CD14-positive monocyte (primary cell): Measurements from ENCODE around the gene STXBP5. TPM values are rescaled to one million over a fixed set of nuclear protein-coding genes. Genes with fewer than 3 reads are reported as not detected.

Source experiments
- DNase-seq, 3 donors: peaks; one replicate each; pipeline ENCODE4 v3.0.0-alpha.2; 2011 to 2022
- H2AFZ ChIP-seq: 2 replicates; pipeline ENCODE4 v1.6.0; 2012; ENCODE audit warnings: mild to moderate bottlenecking, low read depth, low read length, inconsistent platforms; ENCODE audit not compliant: insufficient read depth, poor library complexity, severe bottlenecking
- H3K27ac ChIP-seq, 2 donors: 1 replicate in 1 of 2; 2 replicates in 1 of 2; pipeline ENCODE4 v1.5.1; 2012 to 2013; ENCODE audit warnings: low read length in 2 of 2, control low read depth in 1 of 2, inconsistent platforms in 1 of 2, low read depth in 1 of 2, mild to moderate bottlenecking in 1 of 2
- H3K27me3 ChIP-seq, 2 donors: one replicate each; pipeline versions ENCODE4 v1.6.0 to v1.6.1; 2011 to 2013; ENCODE audit warnings: low read length in 2 of 2; ENCODE audit not compliant: control insufficient read depth in 2 of 2, insufficient read depth in 2 of 2
- H3K36me3 ChIP-seq, 2 donors: replicated peaks in 1 of 2; 1 replicate in 1 of 2; 2 replicates in 1 of 2; pipeline versions ENCODE4 v1.5.1 to v1.6.1; 2012 to 2013; ENCODE audit warnings: low read length in 2 of 2, control low read depth in 1 of 2, inconsistent platforms in 1 of 2, mild to moderate bottlenecking in 1 of 2; ENCODE audit not compliant: insufficient read depth in 2 of 2, control insufficient read depth in 1 of 2
- H3K4me1 ChIP-seq, 2 donors: 1 replicate in 1 of 2; 2 replicates in 1 of 2; pipeline versions ENCODE4 v1.5.1 to v1.6.1; 2012 to 2013; ENCODE audit warnings: low read length in 2 of 2, control low read depth in 1 of 2, inconsistent platforms in 1 of 2, mild to moderate bottlenecking in 1 of 2, moderate library complexity in 1 of 2; ENCODE audit not compliant: insufficient read depth in 2 of 2, control insufficient read depth in 1 of 2
- H3K4me2 ChIP-seq: replicated peaks from 2 replicates; pipeline ENCODE3; 2012; ENCODE audit warnings: low read length, moderate library complexity, mild to moderate bottlenecking; ENCODE audit not compliant: poor library complexity, severe bottlenecking; ENCODE audit errors: extremely low read depth
- H3K4me3 ChIP-seq, 3 experiments: fragments of 200-600 bp in 1 of 3; sonication (generic) in 1 of 3; replicated peaks in 1 of 3; 1 replicate in 2 of 3; 2 replicates in 1 of 3; pipeline ENCODE4 v1.5.1; 2011 to 2013; ENCODE audit warnings: low read length in 3 of 3, mild to moderate bottlenecking in 3 of 3, control low read depth in 2 of 3, low read depth in 2 of 3, inconsistent platforms in 1 of 3, moderate library complexity in 1 of 3
- H3K79me2 ChIP-seq: 2 replicates; pipeline ENCODE4 v1.6.0; 2012; ENCODE audit warnings: mild to moderate bottlenecking, control low read depth, inconsistent platforms, low read length, moderate library complexity; ENCODE audit not compliant: insufficient read depth
- H3K9ac ChIP-seq: 2 replicates; pipeline ENCODE4 v1.6.0; 2017; ENCODE audit warnings: low read length, mild to moderate bottlenecking; ENCODE audit not compliant: insufficient read depth, poor library complexity, severe bottlenecking
- H3K9me3 ChIP-seq, 2 donors: replicated peaks in 1 of 2; 1 replicate in 1 of 2; 2 replicates in 1 of 2; pipeline versions ENCODE4 v1.5.1 to v1.6.1; 2012 to 2013; ENCODE audit warnings: low read length in 2 of 2, control low read depth in 1 of 2; ENCODE audit not compliant: control insufficient read depth in 1 of 2, insufficient read depth in 1 of 2
- H4K20me1 ChIP-seq: 2 replicates; pipeline ENCODE4 v1.6.0; 2012; ENCODE audit warnings: mild to moderate bottlenecking, low read length, control low read depth, moderate library complexity; ENCODE audit not compliant: insufficient read depth
- H3K27ac Mint-ChIP-seq, 7 donors: one replicate each; pipeline ENCODE4 v1.8.0; 2020; ENCODE audit warnings: mild to moderate bottlenecking in 7 of 7, mixed read lengths in 7 of 7, moderate library complexity in 6 of 7, inconsistent platforms in 2 of 7
- H3K27me3 Mint-ChIP-seq, 3 donors: one replicate each; pipeline ENCODE4 v1.8.0; 2021 to 2022; ENCODE audit warnings: low read depth in 3 of 3, mild to moderate bottlenecking in 3 of 3, mixed read lengths in 3 of 3, moderate library complexity in 3 of 3, inconsistent platforms in 1 of 3
- H3K36me3 Mint-ChIP-seq, 2 donors: one replicate each; pipeline ENCODE4 v1.8.0; 2020; ENCODE audit warnings: mixed read lengths in 2 of 2, inconsistent platforms in 1 of 2, mild to moderate bottlenecking in 1 of 2
- H3K4me1 Mint-ChIP-seq: one replicate; pipeline ENCODE4 v1.8.0; 2020; ENCODE audit warnings: mild to moderate bottlenecking, mixed read lengths
- H3K4me3 Mint-ChIP-seq, 2 donors: one replicate each; pipeline ENCODE4 v1.8.0; 2020; ENCODE audit warnings: mild to moderate bottlenecking in 2 of 2, mixed read lengths in 2 of 2, moderate library complexity in 1 of 2
- H3K9me3 Mint-ChIP-seq, 7 donors: one replicate each; pipeline ENCODE4 v1.8.0; 2020 to 2022; ENCODE audit warnings: mixed read lengths in 7 of 7, mild to moderate bottlenecking in 6 of 7, moderate library complexity in 6 of 7, inconsistent platforms in 2 of 7
- WGBS: methylation state at CpG from one replicate; pipeline ENCODE4 v1.1.5; 2013; ENCODE audit warnings: missing lambda C conversion rate; ENCODE audit not compliant: insufficient coverage; 5-methylcytosine and 5-hydroxymethylcytosine counted together
- intact Hi-C, 2 donors: fragments of 100-400 bp; cut with micrococcal nuclease; formaldehyde crosslinking; loops; one replicate each; pipeline versions ENCODE4 v1.15.0 to v1.15.1; 2023
- polyA plus RNA-seq, 3 donors: library from polyadenylated mRNA; depleted of rRNA in 1 of 3; unstranded in 2 of 3; stranded (reverse) in 1 of 3; fragments of 300-500 nt in 2 of 3; fragments of >200 nt in 1 of 3; fragmentation: Illumina TruSeq in 2 of 3; gene quantifications; 1 replicate in 2 of 3; 2 replicates in 1 of 3; pipeline ENCODE4 v1.2.3, GENCODE V29; 2012 to 2021
- TF ChIP-seq, protein P1 (sequence below): fragments of 200-600 bp; IDR thresholded peaks from one replicate; pipeline ENCODE4 v1.8.0; 2022; ENCODE audit warnings: antibody characterized with exemption, mild to moderate bottlenecking

The STXBP5 gene
- polyA plus RNA-seq, 3 donors, result 1.5 to 8.8 (median 2.0) TPM

DNA sequence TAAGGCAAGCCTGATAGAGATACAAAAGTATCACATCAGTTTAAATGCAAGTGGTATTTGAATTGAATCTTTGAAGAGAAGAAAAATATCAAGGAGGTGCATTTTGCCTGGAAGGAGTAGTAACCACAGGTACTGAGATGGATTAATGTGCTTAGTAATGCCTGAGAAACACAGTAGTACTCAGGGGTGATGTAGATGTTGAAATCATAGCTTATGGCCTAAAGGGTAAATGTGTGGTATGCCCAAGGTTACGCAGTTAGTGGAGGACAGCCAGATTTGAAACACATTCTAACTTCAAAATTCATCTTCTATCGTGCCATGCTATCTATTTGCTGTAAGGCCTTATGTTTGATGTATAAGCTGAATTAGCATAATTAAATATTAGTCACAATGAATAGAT lies 55.9 kb downstream of the STXBP5 start:
- Mint-ChIP-seq H3K4me3 (no peak overlapping the region), H3K9me3 (no peaks in the 10 kb centered on the region), H3K27me3 (peaks cover 0 to 1% (median 0%) of the 10 kb centered on the region in 3 donors), H3K36me3 (peaks cover 8 to 18% of the 10 kb centered on the region in 2 donors), H3K4me1 (peaks cover 3% of the 10 kb centered on the region), H3K27ac (no peak overlapping the region)
- no peak overlapping the region for H3K27ac ChIP-seq
- intact Hi-C loops, result no loop called here
- TF ChIP-seq, protein P1, sequence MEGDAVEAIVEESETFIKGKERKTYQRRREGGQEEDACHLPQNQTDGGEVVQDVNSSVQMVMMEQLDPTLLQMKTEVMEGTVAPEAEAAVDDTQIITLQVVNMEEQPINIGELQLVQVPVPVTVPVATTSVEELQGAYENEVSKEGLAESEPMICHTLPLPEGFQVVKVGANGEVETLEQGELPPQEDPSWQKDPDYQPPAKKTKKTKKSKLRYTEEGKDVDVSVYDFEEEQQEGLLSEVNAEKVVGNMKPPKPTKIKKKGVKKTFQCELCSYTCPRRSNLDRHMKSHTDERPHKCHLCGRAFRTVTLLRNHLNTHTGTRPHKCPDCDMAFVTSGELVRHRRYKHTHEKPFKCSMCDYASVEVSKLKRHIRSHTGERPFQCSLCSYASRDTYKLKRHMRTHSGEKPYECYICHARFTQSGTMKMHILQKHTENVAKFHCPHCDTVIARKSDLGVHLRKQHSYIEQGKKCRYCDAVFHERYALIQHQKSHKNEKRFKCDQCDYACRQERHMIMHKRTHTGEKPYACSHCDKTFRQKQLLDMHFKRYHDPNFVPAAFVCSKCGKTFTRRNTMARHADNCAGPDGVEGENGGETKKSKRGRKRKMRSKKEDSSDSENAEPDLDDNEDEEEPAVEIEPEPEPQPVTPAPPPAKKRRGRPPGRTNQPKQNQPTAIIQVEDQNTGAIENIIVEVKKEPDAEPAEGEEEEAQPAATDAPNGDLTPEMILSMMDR, result no peak
- no peaks in the 10 kb centered on the region for H3K9me3 ChIP-seq
- H3K79me2 ChIP-seq, result no peaks in the 10 kb centered on the region
- no peak overlapping the region for H3K4me3 ChIP-seq
- H3K27me3 ChIP-seq, result no peaks in the 10 kb centered on the region
- no peak overlapping the region for H3K9ac ChIP-seq
- H3K36me3 ChIP-seq, result peaks cover 9 to 10% of the 10 kb centered on the region in 2 donors
- no peak overlapping the region for H2AFZ ChIP-seq
- DNase-seq, result no peak
- H3K4me2 ChIP-seq, result no peak overlapping the region
- no CpG with 5 or more reads among the region's 2 CpGs for WGBS
- no peaks in the 10 kb centered on the region for H3K4me1 ChIP-seq
- no peaks in the 10 kb centered on the region for H4K20me1 ChIP-seq

DNA sequence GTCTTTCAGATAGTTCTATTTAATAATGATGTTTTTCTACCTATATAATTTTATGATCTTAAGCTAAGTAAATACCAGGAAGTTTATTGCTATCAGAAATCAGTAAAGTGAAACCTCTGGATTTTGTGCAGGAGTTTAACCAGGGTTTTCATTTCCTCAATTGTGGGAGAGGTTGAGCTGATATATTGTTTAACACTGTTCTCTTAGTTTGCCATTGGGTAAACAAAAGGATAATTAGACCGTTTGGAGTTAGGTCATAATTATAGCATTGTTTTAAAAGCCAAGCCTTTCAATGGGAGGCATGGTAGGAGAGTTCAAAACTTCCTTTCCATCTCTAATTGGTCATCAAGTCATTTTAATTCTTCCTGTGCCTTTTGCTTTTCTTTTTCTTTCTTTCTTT lies 58.7 kb downstream of the STXBP5 start:
- H3K27ac ChIP-seq, result no peak overlapping the region
- H3K27me3 ChIP-seq, result no peaks in the 10 kb centered on the region
- peaks cover 15 to 37% of the 10 kb centered on the region in 2 donors for H3K36me3 ChIP-seq
- H3K79me2 ChIP-seq, result no peaks in the 10 kb centered on the region
- Mint-ChIP-seq H3K4me1 (peaks cover 3% of the 10 kb centered on the region), H3K27me3 (peaks cover 0 to 1% (median 0%) of the 10 kb centered on the region in 3 donors), H3K36me3 (peaks cover 26 to 42% of the 10 kb centered on the region in 2 donors), H3K4me3 (no peak overlapping the region), H3K9me3 (peaks cover 0 to 1% (median 0%) of the 10 kb centered on the region in 7 donors), H3K27ac (no peak overlapping the region)
- H3K9ac ChIP-seq, result no peak overlapping the region
- intact Hi-C loops, result no loop called here
- no CpG with 5 or more reads among the region's 1 CpG for WGBS
- TF ChIP-seq, protein P1, result no peak
- H4K20me1 ChIP-seq, result no peaks in the 10 kb centered on the region
- no peaks in the 10 kb centered on the region for H3K4me1 ChIP-seq
- no peak overlapping the region for H2AFZ ChIP-seq
- no peaks in the 10 kb centered on the region for H3K9me3 ChIP-seq
- DNase-seq, result no peak
- no peak overlapping the region for H3K4me3 ChIP-seq
- H3K4me2 ChIP-seq, result no peak overlapping the region
